ENCODE data around the gene NQO2. TPM values are rescaled to one million over a fixed set of nuclear protein-coding genes. Genes with fewer than 3 reads are reported as not detected.
A peak's percentile ranks its signal among the peaks of the same experiment; 100 is the strongest.
"Not testable (repeated sequence)": the region's sequence is repeated elsewhere in the genome, so short reads cannot be mapped to it uniquely, and the experiment has no call there.

NQO2 gene
- total RNA-seq, 1 donor from 2014 or later = 45.8 TPM

- H3K36me3 Mint-ChIP-seq (ENCODE audit: insufficient read depth) = peaks cover 2% of the 10 kb centered on the region
- H3K9me3 Mint-ChIP-seq (ENCODE audit: low read depth) = peaks cover under 1% of the 10 kb centered on the region
- peaks cover 3% of the 10 kb centered on the region for H3K4me1 Mint-ChIP-seq (ENCODE audit: low read depth)
- peaks cover 8% of the 10 kb centered on the region for H3K27me3 Mint-ChIP-seq
- TF ChIP-seq CTCF (IDR thresholded peaks at IDR 0.05; ENCODE audit: unreplicated experiment) = no peak
- DNase-seq (ENCODE audit: low spot score, unreplicated experiment) = no peak
- no peak overlapping the region for H3K4me3 Mint-ChIP-seq (ENCODE audit: low read depth)
- H3K27ac Mint-ChIP-seq = no peak overlapping the region
Observed at GRCh38 chr6:3061501-3061941, 61.8 kb downstream of the NQO2 start.

GRCh38 chr6:3063340-3063732, 63.6 kb downstream of the NQO2 start:
- H3K27ac Mint-ChIP-seq; H3K9me3 Mint-ChIP-seq (ENCODE audit: low read depth); H3K36me3 Mint-ChIP-seq (ENCODE audit: insufficient read depth); H3K4me1 Mint-ChIP-seq (ENCODE audit: low read depth); DNase-seq (ENCODE audit: low spot score, unreplicated experiment): not testable (repeated sequence)
- Mint-ChIP-seq H3K4me3 (ENCODE audit: low read depth) (peak overlapping the region; percentile 84), H3K27me3 (peaks cover 12% of the 10 kb centered on the region)

GRCh38 chr6:3063733-3064700, 64.3 kb downstream of the NQO2 start:
- peaks cover 7% of the 10 kb centered on the region for H3K36me3 Mint-ChIP-seq (ENCODE audit: insufficient read depth)
- no peak for TF ChIP-seq CTCF (IDR thresholded peaks at IDR 0.05; ENCODE audit: unreplicated experiment)
- DNase-seq (ENCODE audit: low spot score, unreplicated experiment) = peak; percentile 62
- H3K27ac Mint-ChIP-seq = peak overlapping the region; percentile 25
- peak overlapping the region; percentile 84 for H3K4me3 Mint-ChIP-seq (ENCODE audit: low read depth)
- peaks cover 9% of the 10 kb centered on the region for H3K27me3 Mint-ChIP-seq
- peaks cover 3% of the 10 kb centered on the region for H3K4me1 Mint-ChIP-seq (ENCODE audit: low read depth)
- H3K9me3 Mint-ChIP-seq (ENCODE audit: low read depth) = peaks cover 4% of the 10 kb centered on the region

- H3K4me3 Mint-ChIP-seq (ENCODE audit: low read depth) = peak within 1 kb of the TSS; percentile 89
- peaks cover 9% of the 10 kb centered on the region for H3K27me3 Mint-ChIP-seq
- H3K4me1 Mint-ChIP-seq (ENCODE audit: low read depth) = peaks cover 6% of the 10 kb centered on the region
- TF ChIP-seq CTCF (IDR thresholded peaks at IDR 0.05; ENCODE audit: unreplicated experiment) = peak; percentile 40
- H3K27ac Mint-ChIP-seq = peak within 1 kb of the TSS; percentile 97
- peak; percentile 85 for DNase-seq (ENCODE audit: low spot score, unreplicated experiment)
- peaks cover 7% of the 10 kb centered on the region for H3K36me3 Mint-ChIP-seq (ENCODE audit: insufficient read depth)
- peaks cover 4% of the 10 kb centered on the region for H3K9me3 Mint-ChIP-seq (ENCODE audit: low read depth)
Observed at GRCh38 chr6:3068329-3069214, 68.9 kb downstream of the NQO2 start, which contains the start of gene RIPK1. TSS of gene RIPK1 (plus strand) at chr6:3068494. CDS start at chr6:3076824, 8,330 bp downstream.

Other genes with a start within 250 kb of the NQO2 start
- 0.60 and 0.80 TPM in 2 replicates for gene MYLK4, start 249.0 kb upstream of the NQO2 start, total RNA-seq
- gene WRNIP1, start 234.5 kb upstream of the NQO2 start, total RNA-seq = 40.4 and 42.5 TPM in 2 replicates
- 57.4 and 61.6 TPM in 2 replicates for gene SERPINB1, start 158.0 kb upstream of the NQO2 start, total RNA-seq
- 6.5 and 7.6 TPM in 2 replicates for gene SERPINB9, start 96.6 kb upstream of the NQO2 start, total RNA-seq
- gene SERPINB6, start 28.3 kb upstream of the NQO2 start, total RNA-seq = 220 and 226 TPM in 2 replicates
- 15.1 and 15.5 TPM in 2 replicates for gene RIPK1, start 68.6 kb downstream of the NQO2 start, total RNA-seq
- gene BPHL, start 118.8 kb downstream of the NQO2 start, total RNA-seq = 68.4 and 69.7 TPM in 2 replicates
- gene TUBB2A, start 157.7 kb downstream of the NQO2 start, total RNA-seq = 31.9 and 37.1 TPM in 2 replicates
- 268 and 276 TPM in 2 replicates for gene TUBB2B, start 227.8 kb downstream of the NQO2 start, total RNA-seq